ENCODE measurements around the gene GPD1L. TPM values are rescaled to one million over a fixed set of nuclear protein-coding genes. Genes with fewer than 3 reads are reported as not detected.
A peak's percentile ranks its signal among the peaks of the same experiment; 100 is the strongest.

GPD1L gene
- total RNA-seq, 1 donor from 2014 or later, result 9.1 TPM

GRCh38 chr3:32143849-32144757 is 37.7 kb downstream of the GPD1L start:
- peaks cover 1% of the 10 kb centered on the region for H3K27me3 Mint-ChIP-seq (ENCODE audit: unreplicated experiment)
- no peaks in the 10 kb centered on the region for H3K36me3 Mint-ChIP-seq (ENCODE audit: unreplicated experiment)
- no peak overlapping the region for H3K4me3 Mint-ChIP-seq (ENCODE audit: unreplicated experiment)
- TF ChIP-seq CTCF (IDR thresholded peaks at IDR 0.05; ENCODE audit: partially characterized antibody, unreplicated experiment), result peak; percentile 77
- H3K9me3 Mint-ChIP-seq (ENCODE audit: unreplicated experiment), result no peaks in the 10 kb centered on the region
- no peak overlapping the region for H3K27ac Mint-ChIP-seq (ENCODE audit: unreplicated experiment)
- DNase-seq, result peak; percentile 27
- no peaks in the 10 kb centered on the region for H3K4me1 Mint-ChIP-seq (ENCODE audit: low read depth, unreplicated experiment)

GRCh38 chr3:32146746-32147211 is 40.4 kb downstream of the GPD1L start:
- H3K9me3 Mint-ChIP-seq (ENCODE audit: unreplicated experiment), result no peaks in the 10 kb centered on the region
- H3K4me3 Mint-ChIP-seq (ENCODE audit: unreplicated experiment), result no peak overlapping the region

GRCh38 chr3:32147509-32147908 is 41.1 kb downstream of the GPD1L start:
- H3K27me3 Mint-ChIP-seq (ENCODE audit: unreplicated experiment), result peaks cover 1% of the 10 kb centered on the region
- H3K36me3 Mint-ChIP-seq (ENCODE audit: unreplicated experiment), result no peaks in the 10 kb centered on the region
- no peak overlapping the region for H3K4me3 Mint-ChIP-seq (ENCODE audit: unreplicated experiment)
- H3K4me1 Mint-ChIP-seq (ENCODE audit: low read depth, unreplicated experiment), result no peaks in the 10 kb centered on the region
- no peaks in the 10 kb centered on the region for H3K9me3 Mint-ChIP-seq (ENCODE audit: unreplicated experiment)
- no peak for DNase-seq
- no peak overlapping the region for H3K27ac Mint-ChIP-seq (ENCODE audit: unreplicated experiment)
- no peak for TF ChIP-seq CTCF (IDR thresholded peaks at IDR 0.05; ENCODE audit: partially characterized antibody, unreplicated experiment)

More at GRCh38 chr3:32146746-32147211, 40.4 kb downstream of the GPD1L start:
- Mint-ChIP-seq H3K36me3 (ENCODE audit: unreplicated experiment) (no peaks in the 10 kb centered on the region), H3K27me3 (ENCODE audit: unreplicated experiment) (peaks cover 1% of the 10 kb centered on the region), H3K27ac (ENCODE audit: unreplicated experiment) (no peak overlapping the region), H3K4me1 (ENCODE audit: low read depth, unreplicated experiment) (no peaks in the 10 kb centered on the region)
- no peak for TF ChIP-seq CTCF (IDR thresholded peaks at IDR 0.05; ENCODE audit: partially characterized antibody, unreplicated experiment)
- no peak for DNase-seq

DNA sequence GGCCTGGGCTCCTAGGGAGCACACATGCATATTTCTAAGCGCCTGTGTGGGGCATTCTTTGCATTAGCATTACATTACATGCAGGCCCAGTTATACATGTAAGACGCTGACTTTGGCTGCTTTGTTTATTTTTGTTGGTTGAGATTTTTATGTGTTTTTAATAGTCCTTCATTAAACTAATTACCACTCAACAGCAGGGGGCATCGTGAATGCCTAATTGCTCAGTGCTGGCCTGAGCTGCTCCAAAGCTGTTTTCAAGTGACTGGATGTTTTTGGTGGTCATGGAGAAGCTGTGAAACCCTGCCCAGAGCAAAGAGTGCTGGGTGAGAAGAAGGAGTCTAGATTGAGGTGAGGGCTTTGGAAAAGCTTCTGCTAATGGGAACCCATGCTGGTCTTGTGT is 41.5 kb downstream of the GPD1L start:
- TF ChIP-seq CTCF (IDR thresholded peaks at IDR 0.05; ENCODE audit: partially characterized antibody, unreplicated experiment), result no peak
- no peak overlapping the region for H3K27ac Mint-ChIP-seq (ENCODE audit: unreplicated experiment)
- H3K36me3 Mint-ChIP-seq (ENCODE audit: unreplicated experiment), result no peaks in the 10 kb centered on the region
- no peaks in the 10 kb centered on the region for H3K9me3 Mint-ChIP-seq (ENCODE audit: unreplicated experiment)
- DNase-seq, result no peak
- no peak overlapping the region for H3K4me3 Mint-ChIP-seq (ENCODE audit: unreplicated experiment)
- peaks cover 1% of the 10 kb centered on the region for H3K27me3 Mint-ChIP-seq (ENCODE audit: unreplicated experiment)
- H3K4me1 Mint-ChIP-seq (ENCODE audit: low read depth, unreplicated experiment), result no peaks in the 10 kb centered on the region

DNA sequence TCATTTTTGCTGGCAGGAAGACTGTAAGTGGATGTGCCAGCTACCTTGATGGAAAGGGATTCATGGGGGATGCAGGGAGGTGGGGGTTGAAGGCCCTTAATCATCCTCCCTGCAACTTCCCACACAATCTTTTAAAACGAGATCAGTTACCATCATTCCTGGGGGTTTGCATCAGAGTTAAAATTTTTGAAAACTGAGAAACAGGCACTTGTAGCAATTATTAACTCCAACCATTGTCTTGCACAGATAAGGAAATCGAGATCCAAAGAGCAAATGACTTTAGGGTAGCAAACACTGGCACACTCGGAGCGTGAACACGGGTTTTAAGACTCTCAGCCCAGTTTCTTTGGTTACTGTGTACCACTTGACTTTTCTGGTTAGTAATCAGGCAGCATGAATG is 41.9 kb downstream of the GPD1L start:
- no peak for TF ChIP-seq CTCF (IDR thresholded peaks at IDR 0.05; ENCODE audit: partially characterized antibody, unreplicated experiment)
- no peak for DNase-seq
- no peak overlapping the region for H3K27ac Mint-ChIP-seq (ENCODE audit: unreplicated experiment)
- no peaks in the 10 kb centered on the region for H3K36me3 Mint-ChIP-seq (ENCODE audit: unreplicated experiment)
- H3K9me3 Mint-ChIP-seq (ENCODE audit: unreplicated experiment), result no peaks in the 10 kb centered on the region
- no peaks in the 10 kb centered on the region for H3K4me1 Mint-ChIP-seq (ENCODE audit: low read depth, unreplicated experiment)
- no peak overlapping the region for H3K4me3 Mint-ChIP-seq (ENCODE audit: unreplicated experiment)
- peaks cover 1% of the 10 kb centered on the region for H3K27me3 Mint-ChIP-seq (ENCODE audit: unreplicated experiment)
